ENCODE results near the gene ARID3B. TPM values are rescaled to one million over a fixed set of nuclear protein-coding genes. Genes with fewer than 3 reads are reported as not detected.
A peak's percentile ranks its signal among the peaks of the same experiment; 100 is the strongest.
"Not testable (repeated sequence)": the region's sequence is repeated elsewhere in the genome, so short reads cannot be mapped to it uniquely, and the experiment has no call there.

ARID3B gene
- polyA plus RNA-seq, 1 of the 3 experiments (the other 2 are of a cell fraction): 3.0 TPM

DNA sequence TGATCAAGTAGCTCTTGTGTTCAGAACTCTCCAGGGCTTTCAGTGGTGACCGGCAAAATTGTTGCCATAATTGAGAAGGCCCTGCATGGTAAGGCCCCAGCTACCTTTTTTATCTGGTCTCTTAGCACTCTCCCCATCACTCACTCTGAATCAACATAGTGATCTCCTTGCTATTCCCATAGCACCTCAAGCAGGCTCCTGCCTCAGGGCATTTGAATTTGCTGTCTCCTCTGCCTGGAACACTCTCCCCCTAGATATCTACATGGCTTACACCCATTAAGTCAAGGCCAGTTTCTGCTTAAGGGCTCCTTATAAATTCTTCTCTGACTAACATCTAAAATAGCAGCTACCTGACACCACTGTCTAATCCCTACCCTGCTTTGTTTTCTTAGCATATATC, 3.3 kb upstream of the ARID3B start:
- Histone ChIP-seq H3K36me3 (replicated peaks in 1 of 2; ENCODE audit: control insufficient read depth in 1 of 2, insufficient read depth in 2 of 2, low read length in 1 of 2) (no peaks in the 10 kb centered on the region), H3K9me2 (no peaks in the 10 kb centered on the region), H3K9ac (no peak overlapping the region), H3K4me3 (ENCODE audit: low read depth in 2 of 2, low read length in 1 of 2) (no peak overlapping the region), H3K9me3 (no peaks in the 10 kb centered on the region), H3K27ac (ENCODE audit: low read depth in 2 of 2, low read length in 1 of 2) (no peak overlapping the region), H3K27me3 (ENCODE audit: insufficient read depth) (no peaks in the 10 kb centered on the region), H4K20me1 (ENCODE audit: insufficient read depth) (peaks cover 8% of the 10 kb centered on the region; the same call in 1 of the 2 replicates), H3K4me2 (no peak overlapping the region), H3F3A (replicated peaks; ENCODE audit: insufficient read depth) (peaks cover 6% of the 10 kb centered on the region), H3K4me1 (ENCODE audit: control insufficient read depth in 1 of 2, insufficient read depth in 2 of 2, low read depth in 1 of 2, low read length in 1 of 2) (peaks cover 0 to 12% of the 10 kb centered on the region in 2 experiments; a peak in 2 of 4 replicates), H3K79me2 (ENCODE audit: insufficient read depth) (peaks cover 11% of the 10 kb centered on the region; the same call in 1 of the 2 replicates), H2AFZ (ENCODE audit: low read depth) (no peak overlapping the region)
- POLR2A ChIA-PET: no interaction called here
- no peak for DNase-seq
- CTCF ChIA-PET: interaction anchor here (0.7 to 1.4 kb wide), 2 partner anchors 48 to 483 kb away, joined by 3 read pairs; no protein-coding TSS in a partner anchor
- 71% methylated on average over 1 of the region's 1 CpG for WGBS (ENCODE audit: low lambda C conversion rate)
- TF ChIP-seq ELF1 (IDR thresholded peaks at IDR 0.05): no peak
- TF ChIP-seq, protein P1, sequence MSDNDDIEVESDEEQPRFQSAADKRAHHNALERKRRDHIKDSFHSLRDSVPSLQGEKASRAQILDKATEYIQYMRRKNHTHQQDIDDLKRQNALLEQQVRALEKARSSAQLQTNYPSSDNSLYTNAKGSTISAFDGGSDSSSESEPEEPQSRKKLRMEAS (IDR thresholded peaks at IDR 0.05; ENCODE audit: low read depth): no peak
- no peak for TF ChIP-seq FOXM1 (IDR thresholded peaks at IDR 0.05; ENCODE audit: low read depth)
- no peak for TF ChIP-seq RAD21 (IDR thresholded peaks at IDR 0.05; ENCODE audit: low read length)
- TF ChIP-seq JUND (IDR thresholded peaks at IDR 0.05): no peak
- no peak for TF ChIP-seq SMC3 (IDR thresholded peaks at IDR 0.05; ENCODE audit: low read depth, low read length)
- no peak for TF ChIP-seq ZBTB33 (IDR thresholded peaks at IDR 0.05; ENCODE audit: borderline replicate concordance, low read depth)
- no peak for TF ChIP-seq FOSL2 (IDR thresholded peaks at IDR 0.05; ENCODE audit: borderline replicate concordance, low read depth)
- TF ChIP-seq USF2 (IDR thresholded peaks at IDR 0.05; ENCODE audit: borderline replicate concordance, low read depth, low read length): no peak
- no peak for TF ChIP-seq USF1 (IDR thresholded peaks at IDR 0.05; ENCODE audit: borderline replicate concordance, low read depth)
- TF ChIP-seq GABPA (IDR thresholded peaks at IDR 0.05; ENCODE audit: low read depth): no peak
- TF ChIP-seq YY1 (IDR thresholded peaks at IDR 0.05; ENCODE audit: low read depth): no peak
- TF ChIP-seq TAF1 (IDR thresholded peaks at IDR 0.05; ENCODE audit: borderline replicate concordance, low read depth, low read length): no peak

DNA sequence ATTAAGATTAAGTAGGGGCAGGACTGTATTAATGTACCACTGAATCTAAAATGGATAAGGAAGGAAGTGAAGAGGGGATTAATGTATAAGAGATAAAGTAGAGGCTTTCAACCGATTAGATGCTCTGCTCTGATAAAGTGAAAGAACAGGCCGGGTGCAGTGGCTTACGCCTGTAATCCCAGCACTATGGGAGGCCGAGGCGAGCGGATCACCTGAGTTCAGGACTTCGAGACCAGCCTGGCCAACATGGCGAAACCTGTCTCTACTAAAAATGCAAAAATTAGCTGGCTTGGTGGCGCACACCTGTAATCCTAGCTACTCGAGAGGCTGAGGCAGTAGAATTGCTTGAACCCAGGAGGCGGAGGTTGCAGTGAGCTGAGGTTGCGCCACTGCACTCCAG, 1.5 kb upstream of the ARID3B start:
- POLR2A ChIA-PET: not testable (repeated sequence)

More for the DNA sequence above, 1.5 kb upstream of the ARID3B start:
- not testable (repeated sequence) for H2AFZ ChIP-seq (ENCODE audit: low read depth); H3K9me2 ChIP-seq; H3K27ac ChIP-seq (ENCODE audit: low read depth in 2 of 2, low read length in 1 of 2); H3K9me3 ChIP-seq; DNase-seq; H3K27me3 ChIP-seq (ENCODE audit: insufficient read depth); H3K36me3 ChIP-seq (replicated peaks in 1 of 2; ENCODE audit: control insufficient read depth in 1 of 2, insufficient read depth in 2 of 2, low read length in 1 of 2)
- Histone ChIP-seq H3F3A (replicated peaks; ENCODE audit: insufficient read depth) (peaks cover 10% of the 10 kb centered on the region), H3K4me1 (ENCODE audit: control insufficient read depth in 1 of 2, insufficient read depth in 2 of 2, low read depth in 1 of 2, low read length in 1 of 2) (peaks cover 0 to 12% of the 10 kb centered on the region in 2 experiments; a peak in 2 of 4 replicates), H3K9ac (peak overlapping the region; percentile 87; the same call in 1 of the 2 replicates), H3K4me2 (peak overlapping the region; percentile 91; the same call in 1 of the 2 replicates), H4K20me1 (ENCODE audit: insufficient read depth) (peaks cover 15% of the 10 kb centered on the region), H3K79me2 (ENCODE audit: insufficient read depth) (peaks cover 11% of the 10 kb centered on the region; the same call in 1 of the 2 replicates), H3K4me3 (ENCODE audit: low read depth in 2 of 2, low read length in 1 of 2) (peak overlapping the region in 1 of 2 experiments; percentile 80; a peak in 2 of 4 replicates)
- CTCF ChIA-PET: interaction anchor here (1.4 to 1.6 kb wide), 3 partner anchors 78 to 411 kb away, joined by 3 to 6 read pairs (median 3); partner anchors contain the start of gene UBL7
- 89% methylated on average over 12 of the region's 12 CpGs for WGBS (ENCODE audit: low lambda C conversion rate)

Measured in SK-N-SH (cell line).